Right lobe of liver (tissue), 6 donors: Measurements from ENCODE around the gene LTC4S. TPM values are rescaled to one million over a fixed set of nuclear protein-coding genes. Genes with fewer than 3 reads are reported as not detected.

Experiments
- ATAC-seq, 4 donors: fragments of 200-7000 bp; cut with Tn5 transposase; one replicate each; pipeline ENCODE4 v1.9.1; 2020; ENCODE audit warnings: mild to moderate bottlenecking in 4 of 4, moderate library complexity in 4 of 4
- DNase-seq, 3 donors: peaks; one replicate each; pipeline ENCODE4 v3.0.0-alpha.2; 2020
- H3K27ac ChIP-seq, 3 donors: fragments of 200-600 bp; one replicate each; pipeline ENCODE4 v1.8.0; 2022
- H3K27me3 ChIP-seq, 2 donors: fragments of 200-600 bp; one replicate each; pipeline ENCODE4 v1.8.0; 2022
- H3K36me3 ChIP-seq, 4 donors: fragments of 200-600 bp; sonication (generic) in 1 of 4; one replicate each; pipeline versions ENCODE4 v1.5.1 to v1.8.0; 2017 to 2022; ENCODE audit warnings: control low read depth in 1 of 4
- H3K4me1 ChIP-seq, 4 donors: fragments of 200-600 bp; sonication (generic) in 1 of 4; one replicate each; pipeline versions ENCODE4 v1.5.1 to v1.8.0; 2017 to 2022; ENCODE audit warnings: control low read depth in 1 of 4
- H3K4me3 ChIP-seq, 3 donors: fragments of 200-600 bp; one replicate each; pipeline ENCODE4 v1.8.0; 2022
- H3K9me3 ChIP-seq, 4 donors: fragments of 200-600 bp; sonication (generic) in 1 of 4; one replicate each; pipeline versions ENCODE4 v1.5.1 to v1.8.0; 2017 to 2022; ENCODE audit warnings: control low read depth in 1 of 4
- CTCF ChIP-seq, 4 donors: fragments of 200-600 bp in 3 of 4; fragments of 450-650 bp in 1 of 4; IDR thresholded peaks; one replicate each; pipeline versions ENCODE4 v1.5.1 to v1.8.0; 2016 to 2022; ENCODE audit warnings: antibody characterized with exemption in 4 of 4, mild to moderate bottlenecking in 2 of 4
- POLR2A ChIP-seq: fragments of 450-650 bp; IDR thresholded peaks from one replicate; pipeline ENCODE4 v1.6.1; 2017; ENCODE audit warnings: antibody characterized with exemption, mild to moderate bottlenecking
- WGBS: methylation state at CpG from one replicate; pipeline ENCODE4 v1.1.6; 2018; ENCODE audit warnings: low coverage, low lambda C conversion rate; ENCODE audit not compliant: insufficient coverage; ENCODE audit errors: missing lambda C conversion rate; 5-methylcytosine and 5-hydroxymethylcytosine counted together
- intact Hi-C, 2 donors: fragments of 100-400 bp; cut with DNase I; formaldehyde crosslinking; loops; one replicate each; pipeline versions ENCODE4 v1.11.2 to v1.14.1; 2022
- total RNA-seq, 6 experiments: library from RNA; depleted of rRNA in 2 of 6; stranded (reverse); fragments of >200 nt in 2 of 6; fragmentation: NEBNext Ultra II Directional in 3 of 6; extraction: Animal tissue kit (Norgen Biotek cat#: 25700) in 3 of 6; gene quantifications; one replicate each; pipeline versions ENCODE4 v1.1.0 to v1.2.4, GENCODE V29; 2016 to 2023
- donor health status: DM: no; HTN: yes; CAD: no.
- donor health status: DM: no; HTN: no; CAD: no.
- donor health status: DM: no; HTN: no; CAD: no.
- donor health status: DM: no; HTN: yes; CAD: no.
- donor health status: DM: no; HTN: yes; CAD: no.

The LTC4S gene
- total RNA-seq, 6 experiments from 2014 or later: 0.73 to 1.7 (median 1.4) TPM; not detected in 1

GRCh38 chr5:179765400-179765799 is 28.4 kb upstream of the LTC4S start:
- 51% methylated on average over 5 of the region's 13 CpGs for WGBS
- H3K9me3 ChIP-seq: no peaks in the 10 kb centered on the region
- intact Hi-C loops: no loop called here
- H3K36me3 ChIP-seq: peaks cover 0 to 29% (median 6%) of the 10 kb centered on the region in 4 donors
- peak overlapping the region in 2 of 3 donors; percentile 53 to 61 for H3K27ac ChIP-seq
- ATAC-seq: peak in 2 of 4 donors; percentile 35 to 38
- peaks cover 0 to 60% (median 28%) of the 10 kb centered on the region in 4 donors for H3K4me1 ChIP-seq
- DNase-seq: no peak
- no peak for TF ChIP-seq CTCF (IDR thresholded peaks at IDR 0.05)
- no peak for TF ChIP-seq POLR2A
- no peaks in the 10 kb centered on the region for H3K27me3 ChIP-seq
- H3K4me3 ChIP-seq: no peak overlapping the region

- H3K36me3 ChIP-seq: peaks cover 0 to 37% (median 8%) of the 10 kb centered on the region in 4 donors
- peak in 3 of 4 donors; percentile 3 to 31 (median 4) for ATAC-seq
- H3K27me3 ChIP-seq: no peaks in the 10 kb centered on the region
- intact Hi-C loops: no loop called here
- peaks cover 0 to 57% (median 28%) of the 10 kb centered on the region in 4 donors for H3K4me1 ChIP-seq
- DNase-seq: no peak
- peak overlapping the region in 1 of 3 donors; percentile 15 for H3K4me3 ChIP-seq
- WGBS: 31% methylated on average over 2 of the region's 20 CpGs
- H3K9me3 ChIP-seq: no peaks in the 10 kb centered on the region
- peak overlapping the region; percentile 36 to 61 (median 53) for H3K27ac ChIP-seq
- no peak for TF ChIP-seq POLR2A
- no peak for TF ChIP-seq CTCF (IDR thresholded peaks at IDR 0.05)
Observed at GRCh38 chr5:179766021-179766725, 27.6 kb upstream of the LTC4S start.

- peak overlapping the region; percentile 36 to 61 (median 53) for H3K27ac ChIP-seq
- peaks cover 0 to 44% (median 13%) of the 10 kb centered on the region in 4 donors for H3K36me3 ChIP-seq
- 21% methylated on average over 12 of the region's 12 CpGs for WGBS
- H3K4me1 ChIP-seq: peaks cover 0 to 50% (median 26%) of the 10 kb centered on the region in 4 donors
- no peak for DNase-seq
- peak overlapping the region in 1 of 3 donors; percentile 15 for H3K4me3 ChIP-seq
- intact Hi-C loops: no loop called here
- TF ChIP-seq POLR2A (no peak), CTCF (IDR thresholded peaks at IDR 0.05) (no peak)
- no peaks in the 10 kb centered on the region for H3K27me3 ChIP-seq
- H3K9me3 ChIP-seq: no peaks in the 10 kb centered on the region
- ATAC-seq: peak; percentile 12 to 62 (median 33)
Observed at GRCh38 chr5:179766726-179767455, 26.9 kb upstream of the LTC4S start.

GRCh38 chr5:179767496-179768100 is 26.2 kb upstream of the LTC4S start:
- H3K9me3 ChIP-seq: no peaks in the 10 kb centered on the region
- no peaks in the 10 kb centered on the region for H3K27me3 ChIP-seq
- H3K27ac ChIP-seq: peak overlapping the region in 1 of 3 donors; percentile 61
- no peak for DNase-seq
- no peak overlapping the region for H3K4me3 ChIP-seq
- intact Hi-C loops: no loop called here
- TF ChIP-seq CTCF (IDR thresholded peaks at IDR 0.05): no peak
- no peak for TF ChIP-seq POLR2A
- 84% methylated on average over 8 of the region's 9 CpGs for WGBS
- peaks cover 0 to 43% (median 20%) of the 10 kb centered on the region in 4 donors for H3K4me1 ChIP-seq
- ATAC-seq: no peak
- peaks cover 0 to 51% (median 17%) of the 10 kb centered on the region in 4 donors for H3K36me3 ChIP-seq
